ENCODE data around the gene CLEC2L. TPM values are rescaled to one million over a fixed set of nuclear protein-coding genes. Genes with fewer than 3 reads are reported as not detected.
A peak's percentile ranks its signal among the peaks of the same experiment; 100 is the strongest.

Gene CLEC2L
- total and polyA plus RNA-seq, 10 donors, result 0.11 TPM; not detected in 9

DNA sequence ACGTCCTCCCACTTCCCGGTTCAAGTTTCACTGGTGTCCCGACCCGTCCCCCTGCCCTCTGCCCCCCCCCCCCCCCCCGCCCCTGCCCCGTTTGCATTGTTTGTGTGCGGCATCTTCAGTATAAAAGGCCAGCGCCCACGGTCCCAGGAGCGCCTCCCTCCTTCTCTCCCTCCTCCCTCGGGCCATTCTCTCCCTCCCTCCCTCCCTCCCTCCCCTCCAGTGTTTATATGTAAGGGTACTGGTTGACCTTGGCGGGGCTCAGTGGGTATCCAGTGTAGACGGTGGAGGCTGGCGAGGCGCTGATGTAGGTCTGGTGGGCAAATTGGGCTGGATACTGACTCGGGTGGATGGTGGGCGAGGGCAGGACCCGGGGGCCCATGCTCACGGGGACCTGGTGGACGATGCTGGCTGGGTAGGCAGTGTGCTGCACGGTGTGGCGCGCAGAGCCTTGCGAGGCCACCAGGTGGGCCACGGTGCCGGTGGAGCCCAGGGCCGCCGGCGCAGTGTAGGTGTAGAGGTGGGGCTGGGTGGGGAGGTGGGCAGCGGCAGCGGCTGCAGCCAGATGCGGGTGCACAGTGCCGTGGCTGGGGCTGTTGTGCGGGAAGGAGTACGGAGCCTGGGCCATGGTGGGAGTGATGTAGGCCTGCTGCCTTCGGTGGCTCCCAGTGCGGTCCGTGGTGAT lies 49.4 kb downstream of the CLEC2L start:
- Histone ChIP-seq H3K4me1 (no peaks in the 10 kb centered on the region), H3K4me3 (no peak overlapping the region), H3K36me3 (peaks cover 0 to 100% (median 50%) of the 10 kb centered on the region in 6 donors), H3K9me3 (no peaks in the 10 kb centered on the region), H3K27ac (no peak overlapping the region), H3K27me3 (replicated peaks in 1 of 7) (no peaks in the 10 kb centered on the region)
- TF ChIP-seq, protein P1, sequence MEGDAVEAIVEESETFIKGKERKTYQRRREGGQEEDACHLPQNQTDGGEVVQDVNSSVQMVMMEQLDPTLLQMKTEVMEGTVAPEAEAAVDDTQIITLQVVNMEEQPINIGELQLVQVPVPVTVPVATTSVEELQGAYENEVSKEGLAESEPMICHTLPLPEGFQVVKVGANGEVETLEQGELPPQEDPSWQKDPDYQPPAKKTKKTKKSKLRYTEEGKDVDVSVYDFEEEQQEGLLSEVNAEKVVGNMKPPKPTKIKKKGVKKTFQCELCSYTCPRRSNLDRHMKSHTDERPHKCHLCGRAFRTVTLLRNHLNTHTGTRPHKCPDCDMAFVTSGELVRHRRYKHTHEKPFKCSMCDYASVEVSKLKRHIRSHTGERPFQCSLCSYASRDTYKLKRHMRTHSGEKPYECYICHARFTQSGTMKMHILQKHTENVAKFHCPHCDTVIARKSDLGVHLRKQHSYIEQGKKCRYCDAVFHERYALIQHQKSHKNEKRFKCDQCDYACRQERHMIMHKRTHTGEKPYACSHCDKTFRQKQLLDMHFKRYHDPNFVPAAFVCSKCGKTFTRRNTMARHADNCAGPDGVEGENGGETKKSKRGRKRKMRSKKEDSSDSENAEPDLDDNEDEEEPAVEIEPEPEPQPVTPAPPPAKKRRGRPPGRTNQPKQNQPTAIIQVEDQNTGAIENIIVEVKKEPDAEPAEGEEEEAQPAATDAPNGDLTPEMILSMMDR (IDR thresholded peaks at IDR 0.05 in 8 of 11, conservative IDR thresholded peaks at IDR 0.05 in 3 of 11), result no peak
- peak in 1 of 3 donors; percentile 36 for TF ChIP-seq POLR2AphosphoS5 (IDR thresholded peaks at IDR 0.05)
- 93 to 96% (median 93%) methylated on average over 37 to 38 of the region's 38 CpGs for WGBS, 5 donors
- peak; percentile 52 for DNase-seq
- intact Hi-C loops (cut with DNase I; ENCODE audit: low total_unique reads), result no loop called here

DNA sequence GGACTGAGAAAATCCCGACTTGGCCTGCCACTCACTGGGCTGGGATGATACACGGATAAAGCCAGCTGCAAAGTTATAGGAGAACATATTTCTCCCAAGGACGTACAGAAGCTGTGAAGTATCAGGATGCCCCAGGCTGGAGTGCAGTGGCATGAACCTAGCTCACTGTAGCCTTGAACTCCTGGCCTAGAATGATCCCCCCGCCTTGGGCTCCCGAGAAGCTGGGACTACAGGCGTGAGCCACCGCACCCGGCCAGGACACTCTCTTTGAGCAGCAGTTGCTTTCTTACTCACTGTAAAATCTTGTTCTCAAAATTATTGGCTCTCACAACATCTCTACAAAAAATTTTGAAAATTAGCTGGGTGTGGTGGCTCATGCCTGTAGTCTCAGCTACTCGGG lies 50.4 kb downstream of the CLEC2L start:
- no peak for DNase-seq
- WGBS, 5 donors, result 90 to 98% (median 94%) methylated on average over 9 of the region's 9 CpGs
- H3K9me3 ChIP-seq, result no peaks in the 10 kb centered on the region
- no peak overlapping the region for H3K4me3 ChIP-seq
- H3K27me3 ChIP-seq (replicated peaks in 1 of 7), result no peaks in the 10 kb centered on the region
- H3K36me3 ChIP-seq, result peaks cover 0 to 100% (median 51%) of the 10 kb centered on the region in 6 donors
- intact Hi-C loops (cut with DNase I; ENCODE audit: low total_unique reads), result no loop called here
- no peaks in the 10 kb centered on the region for H3K4me1 ChIP-seq
- TF ChIP-seq POLR2A (IDR thresholded peaks at IDR 0.05) (no peak), POLR2AphosphoS5 (IDR thresholded peaks at IDR 0.05) (no peak)
- H3K27ac ChIP-seq, result no peak overlapping the region

DNA sequence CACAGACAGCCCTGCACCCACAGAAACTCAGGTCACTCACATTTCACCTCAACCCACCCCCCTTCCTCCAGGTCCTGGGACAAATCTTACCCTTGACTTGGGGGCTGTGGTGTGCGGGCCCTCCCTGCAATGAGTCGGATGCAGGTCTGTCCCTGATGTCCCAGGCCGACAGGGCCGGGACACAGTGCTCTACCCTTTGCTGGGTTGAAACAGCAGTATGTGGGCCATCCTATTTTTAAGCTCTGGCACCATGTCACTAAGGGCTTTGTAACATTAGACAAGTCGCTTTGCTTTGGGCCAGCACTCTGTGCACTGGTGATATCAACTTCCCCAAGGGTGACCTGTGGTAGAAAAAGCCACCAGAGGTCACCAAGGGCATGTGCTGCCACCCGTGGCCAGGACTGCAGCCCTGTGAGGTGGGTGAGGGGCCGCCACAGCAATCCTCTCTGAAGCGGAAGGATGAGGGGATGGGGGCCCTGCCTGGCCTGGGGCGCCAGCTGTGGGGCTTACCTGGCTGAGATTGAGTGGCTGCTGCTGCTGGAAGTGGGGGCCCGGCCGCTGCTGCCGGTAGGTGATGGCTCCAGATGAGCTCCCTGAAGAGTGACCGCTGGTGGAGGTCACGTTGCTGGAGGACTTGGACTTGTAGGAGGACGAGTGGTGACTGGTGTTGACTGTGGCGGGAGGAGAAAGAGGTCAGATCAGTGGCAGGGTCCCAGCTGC lies 51.3 kb downstream of the CLEC2L start:
- peak; percentile 28 for DNase-seq
- Histone ChIP-seq H3K36me3 (peaks cover 0 to 100% (median 52%) of the 10 kb centered on the region in 6 donors), H3K27me3 (replicated peaks in 1 of 7) (no peaks in the 10 kb centered on the region), H3K27ac (no peak overlapping the region), H3K4me3 (no peak overlapping the region), H3K4me1 (no peaks in the 10 kb centered on the region), H3K9me3 (no peaks in the 10 kb centered on the region)
- WGBS, 5 donors, result 91 to 99% (median 93%) methylated on average over 13 to 16 of the region's 16 CpGs
- intact Hi-C loops (cut with DNase I; ENCODE audit: low total_unique reads), result no loop called here
- no peak for TF ChIP-seq POLR2A (IDR thresholded peaks at IDR 0.05)
- no peak for TF ChIP-seq POLR2AphosphoS5 (IDR thresholded peaks at IDR 0.05)
- TF ChIP-seq, protein P1 (IDR thresholded peaks at IDR 0.05 in 8 of 11, conservative IDR thresholded peaks at IDR 0.05 in 3 of 11), result no peak

DNA sequence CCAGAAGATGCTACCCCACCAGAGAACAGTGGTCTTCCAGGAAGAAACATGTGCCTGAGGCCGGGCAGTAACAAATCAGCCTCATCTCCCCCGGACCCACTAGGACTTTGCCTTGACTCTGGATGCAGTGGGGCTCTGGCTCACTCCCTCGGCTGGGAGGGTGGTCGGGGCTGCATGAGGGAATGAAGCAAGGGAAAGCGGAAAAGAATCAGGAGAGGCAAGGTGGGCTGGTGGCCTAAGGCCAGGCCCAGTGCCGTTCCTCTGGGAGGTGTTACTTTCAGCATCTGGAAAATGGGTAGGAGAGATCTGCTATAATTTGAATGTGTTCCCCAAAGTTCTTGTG lies 51.8 kb downstream of the CLEC2L start:
- no peak for DNase-seq
- Histone ChIP-seq H3K36me3 (peaks cover 0 to 100% (median 56%) of the 10 kb centered on the region in 6 donors), H3K4me3 (no peak overlapping the region), H3K4me1 (no peaks in the 10 kb centered on the region), H3K9me3 (no peaks in the 10 kb centered on the region), H3K27me3 (replicated peaks in 1 of 7) (no peaks in the 10 kb centered on the region), H3K27ac (no peak overlapping the region)
- 93 to 96% (median 95%) methylated on average over 6 of the region's 6 CpGs for WGBS, 5 donors
- intact Hi-C loops (cut with DNase I; ENCODE audit: low total_unique reads), result no loop called here
- TF ChIP-seq POLR2A (IDR thresholded peaks at IDR 0.05), result no peak
- TF ChIP-seq, protein P1 (IDR thresholded peaks at IDR 0.05 in 8 of 11, conservative IDR thresholded peaks at IDR 0.05 in 3 of 11), result no peak
- TF ChIP-seq POLR2AphosphoS5 (IDR thresholded peaks at IDR 0.05), result no peak
